ENCODE data around the gene EHMT1.

EHMT1 gene

GRCh38 chr9:137696136-137696925 lies 77.5 kb downstream of the EHMT1 start:
- no peak for DNase-seq

GRCh38 chr9:137697193-137697592 lies 78.4 kb downstream of the EHMT1 start:
- no peak for DNase-seq

- DNase-seq, result no peak
These were observed 79.0 kb downstream of the EHMT1 start for GRCh38 chr9:137697832-137698231.

GRCh38 chr9:137700911-137701310 lies 82.1 kb downstream of the EHMT1 start:
- DNase-seq, result no peak

GRCh38 chr9:137702615-137703379 lies 84.0 kb downstream of the EHMT1 start:
- DNase-seq, result no peak

- DNase-seq, result no peak
These were observed 85.2 kb downstream of the EHMT1 start for GRCh38 chr9:137703842-137704508.

- peak; percentile 35 to 50 for DNase-seq
These were observed 86.6 kb downstream of the EHMT1 start for GRCh38 chr9:137705443-137705863.

- no peak for DNase-seq
These were observed 87.1 kb downstream of the EHMT1 start for GRCh38 chr9:137705906-137706305.

- DNase-seq, result no peak
These were observed 88.6 kb downstream of the EHMT1 start for GRCh38 chr9:137707361-137707760.

- no peak for DNase-seq
These were observed 89.9 kb downstream of the EHMT1 start for GRCh38 chr9:137708590-137709284.

GRCh38 chr9:137709411-137710101 lies 90.8 kb downstream of the EHMT1 start:
- DNase-seq, result no peak

- no peak for DNase-seq
These were observed 91.9 kb downstream of the EHMT1 start for GRCh38 chr9:137710704-137711103.

- DNase-seq, result no peak
These were observed 92.9 kb downstream of the EHMT1 start for GRCh38 chr9:137711678-137712105.

- DNase-seq, result no peak
These were observed 96.5 kb downstream of the EHMT1 start for GRCh38 chr9:137715321-137715720.

- peak in 1 of 2 donors; percentile 10 for DNase-seq
These were observed 97.3 kb downstream of the EHMT1 start for GRCh38 chr9:137715866-137716693.

GRCh38 chr9:137716694-137717287 lies 98.0 kb downstream of the EHMT1 start:
- DNase-seq, result no peak

GRCh38 chr9:137717776-137718327 lies 99.0 kb downstream of the EHMT1 start:
- DNase-seq, result no peak

GRCh38 chr9:137719194-137719593 lies 100.4 kb downstream of the EHMT1 start:
- no peak for DNase-seq

- DNase-seq, result no peak
These were observed 101.8 kb downstream of the EHMT1 start for GRCh38 chr9:137720571-137721110.

GRCh38 chr9:137721479-137721878 lies 102.7 kb downstream of the EHMT1 start:
- DNase-seq, result peak; percentile 30 to 48
